GM23338 (cell line): Measurements from ENCODE around the gene GPC6. TPM values are rescaled to one million over a fixed set of nuclear protein-coding genes. Genes with fewer than 3 reads are reported as not detected.

ENCODE experiments used
- ATAC-seq: fragments of 200-7000 bp; cut with Tn5 transposase; 3 replicates; pipeline ENCODE4 v1.9.1; 2020
- DNase-seq: peaks from one replicate; pipeline ENCODE4 v3.0.0-alpha.2; 2015; ENCODE audit warnings: low spot score
- H2AFZ ChIP-seq: fragments of 200-600 bp; sonication (generic); 2 replicates; pipeline ENCODE4 v1.8.0; 2016; ENCODE audit warnings: antibody characterized with exemption, mild to moderate bottlenecking, moderate library complexity
- H3F3A ChIP-seq: fragments of 200-600 bp; sonication (generic); replicated peaks from 2 replicates; pipeline ENCODE4 v1.8.0; 2017; ENCODE audit warnings: antibody characterized with exemption, mixed run types, low read depth
- H3K27ac ChIP-seq: fragments of 200-600 bp; sonication (generic); 2 replicates; pipeline ENCODE4 v1.6.1; 2016; ENCODE audit warnings: low read depth
- H3K27me3 ChIP-seq: fragments of 200-600 bp; sonication (generic); 2 replicates; pipeline ENCODE4 v1.8.0; 2016; ENCODE audit warnings: mild to moderate bottlenecking, mixed run types, moderate library complexity; ENCODE audit not compliant: insufficient read depth
- H3K36me3 ChIP-seq: fragments of 200-600 bp; sonication (generic); 2 replicates; pipeline ENCODE4 v1.8.0; 2016; ENCODE audit warnings: mild to moderate bottlenecking; ENCODE audit not compliant: insufficient read depth
- H3K4me1 ChIP-seq: fragments of 200-600 bp; sonication (generic); 2 replicates; pipeline ENCODE4 v1.8.0; 2016; ENCODE audit warnings: mild to moderate bottlenecking, moderate library complexity; ENCODE audit not compliant: insufficient read depth
- H3K4me2 ChIP-seq: fragments of 200-600 bp; sonication (generic); 2 replicates; pipeline ENCODE4 v1.7.1; 2017; ENCODE audit warnings: mixed run types
- H3K4me3 ChIP-seq: fragments of 200-600 bp; sonication (generic); 2 replicates; pipeline ENCODE4 v1.6.1; 2016; ENCODE audit warnings: mixed run types
- H3K79me2 ChIP-seq: fragments of 200-600 bp; sonication (generic); replicated peaks from 2 replicates; pipeline ENCODE4 v1.8.0; 2017; ENCODE audit warnings: mild to moderate bottlenecking; ENCODE audit not compliant: insufficient read depth
- H3K9me2 ChIP-seq: fragments of 200-600 bp; sonication (generic); 2 replicates; pipeline ENCODE4 v1.8.0; 2017; ENCODE audit not compliant: insufficient read depth
- H4K20me1 ChIP-seq: fragments of 200-600 bp; sonication (generic); replicated peaks from 2 replicates; pipeline ENCODE4 v1.8.0; 2017; ENCODE audit warnings: mild to moderate bottlenecking; ENCODE audit not compliant: insufficient read depth
- H3K27ac Mint-ChIP-seq: 2 replicates; pipeline ENCODE4 v1.8.0; 2020; ENCODE audit warnings: inconsistent platforms, mild to moderate bottlenecking, moderate library complexity, mixed read lengths
- H3K27me3 Mint-ChIP-seq: 3 replicates; pipeline ENCODE4 v1.8.0; 2022; ENCODE audit warnings: low read depth, mild to moderate bottlenecking, moderate library complexity, mixed read lengths, inconsistent platforms; ENCODE audit not compliant: insufficient read depth, poor library complexity
- H3K36me3 Mint-ChIP-seq: 3 replicates; pipeline ENCODE4 v1.8.0; 2021; ENCODE audit warnings: low read depth, mild to moderate bottlenecking, inconsistent platforms, moderate library complexity, mixed read lengths
- H3K4me1 Mint-ChIP-seq: 3 replicates; pipeline ENCODE4 v1.8.0; 2020; ENCODE audit warnings: mild to moderate bottlenecking, inconsistent platforms, mixed read lengths
- H3K4me3 Mint-ChIP-seq: 3 replicates; pipeline ENCODE4 v1.8.0; 2021; ENCODE audit warnings: moderate library complexity, mild to moderate bottlenecking, inconsistent platforms, mixed read lengths
- H3K9me3 Mint-ChIP-seq: 3 replicates; pipeline ENCODE4 v1.8.0; 2020; ENCODE audit warnings: moderate library complexity, mild to moderate bottlenecking, inconsistent platforms, mixed read lengths
- CREB1 ChIP-seq: fragments of 250-450 bp; sonication (Bioruptor Pico); IDR thresholded peaks from 2 replicates; pipeline ENCODE4 v1.5.0; 2020; ENCODE audit warnings: low read depth, mild to moderate bottlenecking, moderate library complexity
- CTCF ChIP-seq, 2 experiments: fragments of 200-600 bp in 1 of 2; sonication (generic) in 1 of 2; conservative IDR thresholded peaks; 2 replicates each; pipeline versions ENCODE4 v1.5.1 to v1.6.1; 2016 to 2017; ENCODE audit warnings: antibody characterized with exemption in 2 of 2, low read depth in 2 of 2, mild to moderate bottlenecking in 2 of 2, moderate library complexity in 1 of 2
- EZH2 ChIP-seq: fragments of 200-600 bp; sonication (generic); IDR thresholded peaks from one replicate; pipeline ENCODE4 v1.8.0; 2017; ENCODE audit warnings: antibody characterized with exemption, mild to moderate bottlenecking, low read depth; ENCODE audit not compliant: unreplicated experiment
- EZH2phosphoT487 ChIP-seq: fragments of 200-600 bp; sonication (generic); IDR thresholded peaks from one replicate; pipeline ENCODE4 v1.8.1; 2018; ENCODE audit warnings: antibody characterized with exemption; ENCODE audit not compliant: unreplicated experiment
- JUNB ChIP-seq: IDR thresholded peaks from one replicate; pipeline ENCODE4 v1.6.1; 2016; ENCODE audit warnings: antibody characterized with exemption; ENCODE audit not compliant: unreplicated experiment
- NANOG ChIP-seq: IDR thresholded peaks from 2 replicates; pipeline ENCODE4 v1.6.1; 2016; ENCODE audit warnings: antibody characterized with exemption, borderline replicate concordance
- POLR2AphosphoS5 ChIP-seq: IDR thresholded peaks from 2 replicates; pipeline ENCODE4 v1.6.1; 2016; ENCODE audit warnings: antibody characterized with exemption, low read depth
- REST ChIP-seq: IDR thresholded peaks from one replicate; pipeline ENCODE4 v1.6.1; 2018; ENCODE audit warnings: antibody characterized with exemption; ENCODE audit not compliant: unreplicated experiment
- STAT1 ChIP-seq: IDR thresholded peaks from one replicate; pipeline ENCODE4 v1.6.1; 2016; ENCODE audit warnings: antibody characterized with exemption; ENCODE audit not compliant: unreplicated experiment
- ZNF114 ChIP-seq: fragments of 250-450 bp; sonication (Bioruptor Pico); IDR thresholded peaks from 2 replicates; pipeline ENCODE4 v1.5.0; 2020; ENCODE audit warnings: mild to moderate bottlenecking, moderate library complexity
- ZNF331 ChIP-seq: fragments of 250-450 bp; sonication (Bioruptor Pico); IDR thresholded peaks from 2 replicates; pipeline ENCODE4 v1.5.0; 2020; ENCODE audit warnings: low read depth, mild to moderate bottlenecking, moderate library complexity
- ZNF462 ChIP-seq: fragments of 250-450 bp; sonication (Bioruptor Pico); IDR thresholded peaks from 2 replicates; pipeline ENCODE4 v1.5.0; 2020; ENCODE audit warnings: mild to moderate bottlenecking, moderate library complexity
- polyA plus RNA-seq: library from polyadenylated mRNA; unstranded; fragments of >200 nt; fragmentation: Nextera tagmentation; extraction: Ambion mirVana; gene quantifications from 2 replicates; pipeline ENCODE4 v1.2.1, GENCODE V29; 2016
- total RNA-seq: library from RNA; depleted of rRNA; stranded (reverse); fragments of >200 nt; shearing (Covaris generic); gene quantifications from 2 replicates; pipeline ENCODE4 v1.2.3, GENCODE V29; 2014
- TF ChIP-seq, protein P1 (sequence below): IDR thresholded peaks from 2 replicates; pipeline ENCODE4 v1.6.1; 2016; ENCODE audit warnings: antibody characterized with exemption

GPC6 gene
- total and polyA plus RNA-seq, 2 experiments from 2014 or later, result 6.4 to 28.6 TPM

- no peaks in the 10 kb centered on the region for H3K27me3 Mint-ChIP-seq
- Histone ChIP-seq H3K79me2 (no peaks in the 10 kb centered on the region), H3K4me2 (no peak overlapping the region), H2AFZ (no peak overlapping the region), H3K9me2 (no peaks in the 10 kb centered on the region), H3K36me3 (no peaks in the 10 kb centered on the region), H3K27me3 (no peaks in the 10 kb centered on the region), H3K4me3 (no peak overlapping the region), H3K4me1 (no peaks in the 10 kb centered on the region), H3F3A (no peaks in the 10 kb centered on the region), H3K27ac (no peak overlapping the region), H4K20me1 (no peaks in the 10 kb centered on the region)
- H3K4me3 Mint-ChIP-seq, result no peak overlapping the region
- no peaks in the 10 kb centered on the region for H3K36me3 Mint-ChIP-seq
- H3K4me1 Mint-ChIP-seq, result peaks cover 3% of the 10 kb centered on the region; the same call in 2 of the 3 replicates
- ATAC-seq, result no peak
- H3K9me3 Mint-ChIP-seq, result no peaks in the 10 kb centered on the region
- DNase-seq, result no peak
- H3K27ac Mint-ChIP-seq, result no peak overlapping the region
- TF ChIP-seq NANOG, result no peak
- TF ChIP-seq ZNF114, result no peak
- no peak for TF ChIP-seq ZNF462 (CRISPR knock-in tag)
- TF ChIP-seq, protein P1, sequence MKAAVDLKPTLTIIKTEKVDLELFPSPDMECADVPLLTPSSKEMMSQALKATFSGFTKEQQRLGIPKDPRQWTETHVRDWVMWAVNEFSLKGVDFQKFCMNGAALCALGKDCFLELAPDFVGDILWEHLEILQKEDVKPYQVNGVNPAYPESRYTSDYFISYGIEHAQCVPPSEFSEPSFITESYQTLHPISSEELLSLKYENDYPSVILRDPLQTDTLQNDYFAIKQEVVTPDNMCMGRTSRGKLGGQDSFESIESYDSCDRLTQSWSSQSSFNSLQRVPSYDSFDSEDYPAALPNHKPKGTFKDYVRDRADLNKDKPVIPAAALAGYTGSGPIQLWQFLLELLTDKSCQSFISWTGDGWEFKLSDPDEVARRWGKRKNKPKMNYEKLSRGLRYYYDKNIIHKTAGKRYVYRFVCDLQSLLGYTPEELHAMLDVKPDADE, result no peak
- TF ChIP-seq CREB1 (CRISPR knock-in tag), result no peak
- no peak for TF ChIP-seq JUNB
- no peak for TF ChIP-seq ZNF331 (CRISPR knock-in tag)
- TF ChIP-seq STAT1, result no peak
- TF ChIP-seq EZH2, result no peak
- no peak for TF ChIP-seq CTCF (conservative IDR thresholded peaks at IDR 0.05; ENCODE audit: low read depth in 2 of 2)
- no peak for TF ChIP-seq EZH2phosphoT487
- no peak for TF ChIP-seq POLR2AphosphoS5
- no peak for TF ChIP-seq REST
Measured at GRCh38 chr13:94210816-94211215, 984.2 kb downstream of the GPC6 start.
